ENCODE results near the gene JDP2. TPM values are rescaled to one million over a fixed set of nuclear protein-coding genes. Genes with fewer than 3 reads are reported as not detected.

Gene JDP2
- polyA plus RNA-seq, 3 donors: 18.3 to 28.0 (median 26.1) TPM

- DNase-seq (ENCODE audit: extremely low read depth in 1 of 11, low read depth in 9 of 11, low spot score in 4 of 11): no peak
These were observed 93.8 kb downstream of the JDP2 start for GRCh38 chr14:75521415-75522199.

- DNase-seq (ENCODE audit: extremely low read depth in 1 of 11, low read depth in 9 of 11, low spot score in 4 of 11): no peak
These were observed 94.6 kb downstream of the JDP2 start, which contains the start of gene BATF for GRCh38 chr14:75522224-75522982. TSS of gene BATF (plus strand) at chr14:75522469. CDS start at chr14:75522683, 214 bp downstream.

GRCh38 chr14:75522983-75523318 lies 95.1 kb downstream of the JDP2 start:
- no peak for DNase-seq (ENCODE audit: extremely low read depth in 1 of 11, low read depth in 9 of 11, low spot score in 4 of 11)

Other genes with a start within 250 kb of the JDP2 start
- 100 to 1,000 TPM; 241 to 640 (median 512) TPM for gene FOS, start 149.2 kb upstream of the JDP2 start, polyA plus RNA-seq (ENCODE audit: insufficient read length in 3 of 3)
- gene BATF, start 94.4 kb downstream of the JDP2 start, polyA plus RNA-seq (ENCODE audit: insufficient read length in 3 of 3): under 1 TPM; 0.40 to 0.43 (median 0.42) TPM
- gene FLVCR2, start 150.6 kb downstream of the JDP2 start, polyA plus RNA-seq (ENCODE audit: insufficient read length in 3 of 3): 1 to 10 TPM; 5.9 to 9.4 (median 7.5) TPM
- 10 to 100 TPM; 33.0 to 36.8 (median 35.3) TPM for gene ERG28, start 232.9 kb downstream of the JDP2 start, polyA plus RNA-seq (ENCODE audit: insufficient read length in 3 of 3)
- gene TTLL5, start 233.2 kb downstream of the JDP2 start, polyA plus RNA-seq (ENCODE audit: insufficient read length in 3 of 3): 10 to 100 TPM; 29.4 to 36.6 (median 32.7) TPM

Measured in renal cortex interstitium (tissue), 11 donors.